HL-60 (cell line): ENCODE measurements around the gene LGI2.

ENCODE experiments used
- DNase-seq, 2 experiments: peaks; one replicate each; pipeline ENCODE4 v3.0.0-alpha.2; 2010 to 2020; ENCODE audit warnings: low read depth in 1 of 2, low spot score in 1 of 2
- H3K27ac ChIP-seq: fragments of 250-450 bp; sonication (Bioruptor Pico); replicated peaks from 2 replicates; pipeline ENCODE4 v1.5.1; 2020; ENCODE audit warnings: mild to moderate bottlenecking, moderate library complexity
- H3K27me3 ChIP-seq: fragments of 250-450 bp; sonication (Bioruptor Pico); 2 replicates; pipeline ENCODE4 v1.5.1; 2021; ENCODE audit warnings: mild to moderate bottlenecking, moderate library complexity; ENCODE audit not compliant: insufficient read depth, poor library complexity, severe bottlenecking
- H3K4me3 ChIP-seq: replicated peaks from 2 replicates; pipeline ENCODE4 v1.5.1; 2011; ENCODE audit warnings: mild to moderate bottlenecking, control low read depth, low read length; ENCODE audit not compliant: insufficient read depth
- CTCF ChIP-seq: IDR thresholded peaks from one replicate; pipeline ENCODE4 v1.5.1; 2011; ENCODE audit warnings: low read length, control low read depth, inconsistent platforms; ENCODE audit not compliant: insufficient read depth
- GABPA ChIP-seq: IDR thresholded peaks from 2 replicates; pipeline ENCODE4 v1.6.1; 2012; ENCODE audit warnings: low read depth
- POLR2AphosphoS5 ChIP-seq: IDR thresholded peaks from 2 replicates; pipeline ENCODE4 v1.6.1; 2012; ENCODE audit warnings: low read depth
- SPI1 ChIP-seq: IDR thresholded peaks from 2 replicates; pipeline ENCODE4 v1.6.1; 2012; ENCODE audit warnings: low read depth, mild to moderate bottlenecking, borderline replicate concordance
- TF ChIP-seq, protein P1 (sequence below): IDR thresholded peaks from 2 replicates; pipeline ENCODE4 v1.6.1; 2012; ENCODE audit warnings: low read depth; ENCODE audit not compliant: insufficient replicate concordance

LGI2 gene

DNA sequence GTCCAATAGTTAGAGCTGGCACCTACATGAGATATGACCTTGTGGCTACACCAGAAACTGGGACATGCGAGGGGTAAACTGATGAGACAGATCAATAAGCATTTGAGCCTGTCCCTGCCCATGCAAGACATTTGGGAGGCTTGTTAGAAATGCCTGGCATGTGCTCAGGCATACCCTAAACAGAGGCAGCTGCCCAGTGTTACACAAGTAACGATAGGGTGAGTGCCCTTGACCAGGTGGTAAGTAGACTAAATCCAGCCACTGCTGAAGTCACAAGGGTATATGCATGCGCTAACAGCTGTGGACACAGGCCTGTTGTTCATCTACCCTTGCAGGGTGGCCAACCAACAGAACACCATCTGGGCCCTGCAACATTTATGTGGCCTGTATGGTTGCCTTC lies 61.8 kb downstream of the LGI2 start:
- no peak for DNase-seq
- no peak overlapping the region for H3K27ac ChIP-seq
- no peak overlapping the region for H3K4me3 ChIP-seq
- no peaks in the 10 kb centered on the region for H3K27me3 ChIP-seq
- TF ChIP-seq, protein P1, sequence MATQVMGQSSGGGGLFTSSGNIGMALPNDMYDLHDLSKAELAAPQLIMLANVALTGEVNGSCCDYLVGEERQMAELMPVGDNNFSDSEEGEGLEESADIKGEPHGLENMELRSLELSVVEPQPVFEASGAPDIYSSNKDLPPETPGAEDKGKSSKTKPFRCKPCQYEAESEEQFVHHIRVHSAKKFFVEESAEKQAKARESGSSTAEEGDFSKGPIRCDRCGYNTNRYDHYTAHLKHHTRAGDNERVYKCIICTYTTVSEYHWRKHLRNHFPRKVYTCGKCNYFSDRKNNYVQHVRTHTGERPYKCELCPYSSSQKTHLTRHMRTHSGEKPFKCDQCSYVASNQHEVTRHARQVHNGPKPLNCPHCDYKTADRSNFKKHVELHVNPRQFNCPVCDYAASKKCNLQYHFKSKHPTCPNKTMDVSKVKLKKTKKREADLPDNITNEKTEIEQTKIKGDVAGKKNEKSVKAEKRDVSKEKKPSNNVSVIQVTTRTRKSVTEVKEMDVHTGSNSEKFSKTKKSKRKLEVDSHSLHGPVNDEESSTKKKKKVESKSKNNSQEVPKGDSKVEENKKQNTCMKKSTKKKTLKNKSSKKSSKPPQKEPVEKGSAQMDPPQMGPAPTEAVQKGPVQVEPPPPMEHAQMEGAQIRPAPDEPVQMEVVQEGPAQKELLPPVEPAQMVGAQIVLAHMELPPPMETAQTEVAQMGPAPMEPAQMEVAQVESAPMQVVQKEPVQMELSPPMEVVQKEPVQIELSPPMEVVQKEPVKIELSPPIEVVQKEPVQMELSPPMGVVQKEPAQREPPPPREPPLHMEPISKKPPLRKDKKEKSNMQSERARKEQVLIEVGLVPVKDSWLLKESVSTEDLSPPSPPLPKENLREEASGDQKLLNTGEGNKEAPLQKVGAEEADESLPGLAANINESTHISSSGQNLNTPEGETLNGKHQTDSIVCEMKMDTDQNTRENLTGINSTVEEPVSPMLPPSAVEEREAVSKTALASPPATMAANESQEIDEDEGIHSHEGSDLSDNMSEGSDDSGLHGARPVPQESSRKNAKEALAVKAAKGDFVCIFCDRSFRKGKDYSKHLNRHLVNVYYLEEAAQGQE: no peak
- TF ChIP-seq CTCF (no peak), SPI1 (no peak), GABPA (no peak), POLR2AphosphoS5 (no peak)

- TF ChIP-seq, protein P1: no peak
- TF ChIP-seq GABPA: no peak
- no peak for TF ChIP-seq CTCF
Observed at GRCh38 chr4:24968278-24968677, 62.5 kb downstream of the LGI2 start.

GRCh38 chr4:24967346-24967745 lies 63.4 kb downstream of the LGI2 start:
- Histone ChIP-seq H3K27me3 (no peaks in the 10 kb centered on the region), H3K4me3 (no peak overlapping the region), H3K27ac (no peak overlapping the region)
- DNase-seq: no peak
- TF ChIP-seq, protein P1: no peak

More at GRCh38 chr4:24968278-24968677, 62.5 kb downstream of the LGI2 start:
- DNase-seq: no peak
- no peak overlapping the region for H3K4me3 ChIP-seq
- H3K27ac ChIP-seq: no peak overlapping the region
- no peaks in the 10 kb centered on the region for H3K27me3 ChIP-seq

DNA sequence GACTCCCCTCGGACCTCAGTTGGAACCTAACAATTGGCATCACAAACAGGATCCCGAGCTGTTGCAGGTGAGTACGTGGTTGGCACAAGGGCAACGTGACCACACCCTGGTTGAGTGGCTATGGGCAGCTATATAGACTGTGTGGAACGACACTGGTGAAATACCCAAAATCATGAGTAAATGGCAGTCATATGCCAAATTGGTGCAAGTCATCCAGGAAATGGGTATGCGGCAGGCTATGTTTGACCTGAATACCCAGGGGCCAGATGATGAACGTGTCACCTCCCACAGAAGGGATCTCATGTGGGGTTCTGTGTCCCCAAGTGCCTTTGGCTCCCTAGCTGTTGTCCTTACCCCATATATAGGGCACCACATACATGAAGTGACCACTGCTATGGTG lies 64.7 kb downstream of the LGI2 start:
- TF ChIP-seq, protein P1: no peak
- TF ChIP-seq GABPA: no peak
- TF ChIP-seq CTCF: no peak
- TF ChIP-seq SPI1: no peak
- no peak for TF ChIP-seq POLR2AphosphoS5
- Histone ChIP-seq H3K4me3 (no peak overlapping the region), H3K27ac (no peak overlapping the region), H3K27me3 (no peaks in the 10 kb centered on the region)
- no peak for DNase-seq
